H9 (cell line): Measurements from ENCODE around the gene HOXD10. TPM values are rescaled to one million over a fixed set of nuclear protein-coding genes. Genes with fewer than 3 reads are reported as not detected.

Source experiments
- DNase-seq: peaks from one replicate; pipeline ENCODE4 v3.0.0-alpha.2; 2017
- H2AFZ ChIP-seq: one replicate; pipeline ENCODE4 v1.6.1; 2013; ENCODE audit warnings: mild to moderate bottlenecking, low read length, control low read depth, moderate library complexity
- H2AK5ac ChIP-seq: 2 replicates; pipeline ENCODE4 v1.6.1; 2013; ENCODE audit warnings: low read length, control low read depth, mixed read lengths; ENCODE audit not compliant: insufficient read length
- H2BK120ac ChIP-seq: one replicate; pipeline ENCODE4 v1.6.1; 2013; ENCODE audit warnings: low read depth, mild to moderate bottlenecking, low read length, control low read depth, inconsistent platforms; ENCODE audit not compliant: poor library complexity, severe bottlenecking
- H2BK12ac ChIP-seq: 2 replicates; pipeline ENCODE4 v1.6.1; 2013; ENCODE audit warnings: low read length, control low read depth, mixed read lengths, low read depth; ENCODE audit not compliant: insufficient read length
- H2BK15ac ChIP-seq: 2 replicates; pipeline ENCODE4 v1.6.1; 2013; ENCODE audit warnings: low read depth, low read length, control low read depth
- H2BK20ac ChIP-seq: one replicate; pipeline ENCODE4 v1.6.1; 2013; ENCODE audit warnings: low read depth, mild to moderate bottlenecking, low read length, control low read depth, inconsistent platforms; ENCODE audit not compliant: poor library complexity, severe bottlenecking
- H2BK5ac ChIP-seq: 2 replicates; pipeline ENCODE4 v1.6.1; 2013; ENCODE audit warnings: low read length, control low read depth, mixed read lengths; ENCODE audit not compliant: insufficient read length
- H3K14ac ChIP-seq: 2 replicates; pipeline ENCODE4 v1.6.1; 2013; ENCODE audit warnings: low read length, control low read depth; ENCODE audit not compliant: insufficient read depth
- H3K18ac ChIP-seq: 2 replicates; pipeline ENCODE4 v1.6.1; 2013; ENCODE audit warnings: low read depth, mild to moderate bottlenecking, mixed read lengths, low read length, control low read depth; ENCODE audit not compliant: insufficient read length
- H3K23ac ChIP-seq: 2 replicates; pipeline ENCODE4 v1.6.1; 2013; ENCODE audit warnings: low read length, control low read depth, mixed read lengths, low read depth; ENCODE audit not compliant: insufficient read length
- H3K23me2 ChIP-seq: 2 replicates; pipeline ENCODE4 v1.6.1; 2013; ENCODE audit warnings: low read depth, mild to moderate bottlenecking, mixed read lengths, low read length, control low read depth; ENCODE audit not compliant: insufficient read length, poor library complexity, severe bottlenecking
- H3K27ac ChIP-seq: 2 replicates; pipeline ENCODE4 v1.5.1; 2013; ENCODE audit warnings: low read length, control low read depth, mixed read lengths, low read depth; ENCODE audit not compliant: insufficient read length
- H3K27me3 ChIP-seq: 2 replicates; pipeline ENCODE4 v1.6.1; 2013; ENCODE audit warnings: low read length, control low read depth, inconsistent platforms; ENCODE audit not compliant: insufficient read depth
- H3K4ac ChIP-seq: 2 replicates; pipeline ENCODE4 v1.6.1; 2013; ENCODE audit warnings: low read depth, mild to moderate bottlenecking, control low read depth, inconsistent platforms, low read length, moderate library complexity
- H3K4me1 ChIP-seq: 2 replicates; pipeline ENCODE4 v1.6.1; 2013; ENCODE audit warnings: low read length, control low read depth, inconsistent platforms; ENCODE audit not compliant: insufficient read depth
- H3K4me2 ChIP-seq: 2 replicates; pipeline ENCODE4 v1.6.1; 2013; ENCODE audit warnings: low read length, control low read depth, mixed read lengths; ENCODE audit not compliant: insufficient read length, insufficient read depth
- H3K56ac ChIP-seq: 2 replicates; pipeline ENCODE4 v1.6.1; 2013; ENCODE audit warnings: low read depth, mild to moderate bottlenecking, mixed read lengths, low read length, control low read depth; ENCODE audit not compliant: insufficient read length
- H3K79me1 ChIP-seq: 2 replicates; pipeline ENCODE4 v1.6.1; 2013; ENCODE audit warnings: low read depth, mild to moderate bottlenecking, moderate library complexity, low read length, control low read depth, inconsistent platforms; ENCODE audit not compliant: insufficient read depth, poor library complexity, severe bottlenecking
- H3K79me2 ChIP-seq: 2 replicates; pipeline ENCODE4 v1.6.1; 2013; ENCODE audit warnings: low read length, control low read depth, inconsistent platforms; ENCODE audit not compliant: insufficient read depth
- H3K9ac ChIP-seq: 2 replicates; pipeline ENCODE4 v1.6.1; 2013; ENCODE audit warnings: low read length, control low read depth, mixed read lengths; ENCODE audit not compliant: insufficient read length; ENCODE audit errors: extremely low read depth
- H3K9me3 ChIP-seq: one replicate; pipeline ENCODE4 v1.6.1; 2013; ENCODE audit warnings: low read depth, low read length, inconsistent platforms; ENCODE audit not compliant: control insufficient read depth
- H3T11ph ChIP-seq: one replicate; pipeline ENCODE4 v1.6.1; 2013; ENCODE audit warnings: mild to moderate bottlenecking, low read length, control low read depth, inconsistent platforms
- H4K20me1 ChIP-seq: one replicate; pipeline ENCODE4 v1.6.1; 2013; ENCODE audit not compliant: control insufficient read depth, insufficient read length, insufficient read depth
- H4K5ac ChIP-seq: 2 replicates; pipeline ENCODE4 v1.6.1; 2013; ENCODE audit warnings: low read depth, mild to moderate bottlenecking, mixed read lengths, low read length, control low read depth; ENCODE audit not compliant: insufficient read length
- H4K8ac ChIP-seq: replicated peaks from 2 replicates; pipeline ENCODE4 v1.6.1; 2013; ENCODE audit warnings: low read length, control low read depth, mixed read lengths, low read depth; ENCODE audit not compliant: insufficient read length
- H4K91ac ChIP-seq: 2 replicates; pipeline ENCODE4 v1.6.1; 2013; ENCODE audit warnings: low read depth, mild to moderate bottlenecking, moderate library complexity, mixed read lengths, low read length, control low read depth; ENCODE audit not compliant: insufficient read length
- H3K27ac Mint-ChIP-seq, 3 experiments: 2 replicates in 2 of 3; 3 replicates in 1 of 3; pipeline ENCODE4 v1.8.0; 2020 to 2021; ENCODE audit warnings: mixed read lengths in 3 of 3, mild to moderate bottlenecking in 1 of 3, moderate library complexity in 1 of 3
- H3K27me3 Mint-ChIP-seq: 2 replicates; pipeline ENCODE4 v1.8.0; 2021; ENCODE audit warnings: low read depth, mild to moderate bottlenecking, moderate library complexity, mixed read lengths
- H3K36me3 Mint-ChIP-seq, 3 experiments: 2 replicates in 2 of 3; 3 replicates in 1 of 3; pipeline ENCODE4 v1.8.0; 2020 to 2021; ENCODE audit warnings: low read depth in 3 of 3, mixed read lengths in 3 of 3; ENCODE audit not compliant: insufficient read depth in 1 of 3
- H3K4me1 Mint-ChIP-seq, 2 experiments: 2 replicates each; pipeline ENCODE4 v1.8.0; 2020; ENCODE audit warnings: mixed read lengths in 2 of 2
- H3K4me3 Mint-ChIP-seq, 2 experiments: 2 replicates in 1 of 2; 3 replicates in 1 of 2; pipeline ENCODE4 v1.8.0; 2020 to 2021; ENCODE audit warnings: mild to moderate bottlenecking in 2 of 2, mixed read lengths in 2 of 2, moderate library complexity in 1 of 2
- H3K9me3 Mint-ChIP-seq, 2 experiments: 2 replicates in 1 of 2; 3 replicates in 1 of 2; pipeline ENCODE4 v1.8.0; 2020; ENCODE audit warnings: mild to moderate bottlenecking in 2 of 2, mixed read lengths in 2 of 2, moderate library complexity in 1 of 2
- WGBS: extraction: QIAGEN DNeasy Blood & Tissue Kit; methylation state at CpG from one replicate; pipeline ENCODE4 v1.1.7; 2013; ENCODE audit warnings: missing lambda C conversion rate, low lambda C conversion rate, mixed read lengths; ENCODE audit not compliant: insufficient read length; ENCODE audit errors: extremely low coverage; 5-methylcytosine and 5-hydroxymethylcytosine counted together
- total RNA-seq: library from RNA; stranded (reverse); gene quantifications from 2 replicates; pipeline ENCODE4 v1.2.1, GENCODE V29; 2021
- TF ChIP-seq, protein P1 (sequence below): fragments of 200-600 bp; sonication (generic); conservative IDR thresholded peaks from 3 replicates; pipeline ENCODE4 v1.8.0; 2021; ENCODE audit warnings: antibody characterized with exemption, mild to moderate bottlenecking

The HOXD10 gene
- total RNA-seq, 1 experiment from 2014 or later: not detected

DNA sequence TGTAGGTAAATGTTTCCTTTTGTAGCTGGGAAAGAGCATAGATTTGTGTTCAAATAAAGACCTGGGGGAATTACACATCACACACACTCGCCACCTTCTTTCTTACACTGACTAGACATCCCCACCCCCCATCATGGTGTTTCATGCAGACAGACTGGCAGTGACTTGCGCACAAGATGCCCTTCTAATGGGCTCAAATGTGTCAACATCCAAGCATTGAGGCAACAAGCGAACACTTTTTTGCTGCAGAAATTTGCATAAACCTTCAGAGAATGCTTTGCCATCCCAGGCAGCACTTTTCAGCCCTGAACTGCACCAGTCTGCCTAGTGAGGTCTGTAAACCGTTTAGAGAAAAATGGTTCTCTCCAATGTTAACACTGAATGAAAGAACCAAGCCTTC lies 17.5 kb downstream of the HOXD10 start:
- Histone ChIP-seq H4K91ac (no peak overlapping the region), H3K27ac (no peak overlapping the region), H4K5ac (no peak overlapping the region), H3K4me1 (no peaks in the 10 kb centered on the region; the same call in 1 of the 2 replicates), H3K79me2 (no peaks in the 10 kb centered on the region), H3K27me3 (peaks cover 92% of the 10 kb centered on the region), H4K20me1 (no peaks in the 10 kb centered on the region), H2BK15ac (no peak overlapping the region), H3K23ac (no peak overlapping the region), H3K4me2 (no peak overlapping the region), H3K4ac (no peak overlapping the region), H2BK20ac (no peak overlapping the region), H2AK5ac (no peak overlapping the region), H2BK5ac (no peak overlapping the region), H3K9me3 (no peaks in the 10 kb centered on the region), H3K9ac (no peak overlapping the region), H2AFZ (no peak overlapping the region), H3T11ph (no peak overlapping the region), H3K23me2 (peaks cover 8% of the 10 kb centered on the region), H2BK12ac (no peak overlapping the region), H2BK120ac (no peak overlapping the region), H3K18ac (no peak overlapping the region), H3K79me1 (no peaks in the 10 kb centered on the region), H4K8ac (no peak overlapping the region), H3K14ac (no peak overlapping the region), H3K56ac (no peak overlapping the region)
- peaks cover 4% of the 10 kb centered on the region in 2 experiments; a peak in 3 of 5 replicates for H3K9me3 Mint-ChIP-seq
- no peak overlapping the region for H3K27ac Mint-ChIP-seq
- no CpG with 5 or more reads among the region's 4 CpGs for WGBS
- H3K4me3 Mint-ChIP-seq: no peak overlapping the region
- no peak for DNase-seq
- peaks cover 98% of the 10 kb centered on the region for H3K27me3 Mint-ChIP-seq
- H3K4me1 Mint-ChIP-seq: peaks cover 5 to 10% of the 10 kb centered on the region in 2 experiments
- no peaks in the 10 kb centered on the region; a peak in 1 of 7 replicates for H3K36me3 Mint-ChIP-seq
- TF ChIP-seq, protein P1, sequence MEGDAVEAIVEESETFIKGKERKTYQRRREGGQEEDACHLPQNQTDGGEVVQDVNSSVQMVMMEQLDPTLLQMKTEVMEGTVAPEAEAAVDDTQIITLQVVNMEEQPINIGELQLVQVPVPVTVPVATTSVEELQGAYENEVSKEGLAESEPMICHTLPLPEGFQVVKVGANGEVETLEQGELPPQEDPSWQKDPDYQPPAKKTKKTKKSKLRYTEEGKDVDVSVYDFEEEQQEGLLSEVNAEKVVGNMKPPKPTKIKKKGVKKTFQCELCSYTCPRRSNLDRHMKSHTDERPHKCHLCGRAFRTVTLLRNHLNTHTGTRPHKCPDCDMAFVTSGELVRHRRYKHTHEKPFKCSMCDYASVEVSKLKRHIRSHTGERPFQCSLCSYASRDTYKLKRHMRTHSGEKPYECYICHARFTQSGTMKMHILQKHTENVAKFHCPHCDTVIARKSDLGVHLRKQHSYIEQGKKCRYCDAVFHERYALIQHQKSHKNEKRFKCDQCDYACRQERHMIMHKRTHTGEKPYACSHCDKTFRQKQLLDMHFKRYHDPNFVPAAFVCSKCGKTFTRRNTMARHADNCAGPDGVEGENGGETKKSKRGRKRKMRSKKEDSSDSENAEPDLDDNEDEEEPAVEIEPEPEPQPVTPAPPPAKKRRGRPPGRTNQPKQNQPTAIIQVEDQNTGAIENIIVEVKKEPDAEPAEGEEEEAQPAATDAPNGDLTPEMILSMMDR: no peak
